ENCODE data around the gene GLB1L2.

The GLB1L2 gene

DNA sequence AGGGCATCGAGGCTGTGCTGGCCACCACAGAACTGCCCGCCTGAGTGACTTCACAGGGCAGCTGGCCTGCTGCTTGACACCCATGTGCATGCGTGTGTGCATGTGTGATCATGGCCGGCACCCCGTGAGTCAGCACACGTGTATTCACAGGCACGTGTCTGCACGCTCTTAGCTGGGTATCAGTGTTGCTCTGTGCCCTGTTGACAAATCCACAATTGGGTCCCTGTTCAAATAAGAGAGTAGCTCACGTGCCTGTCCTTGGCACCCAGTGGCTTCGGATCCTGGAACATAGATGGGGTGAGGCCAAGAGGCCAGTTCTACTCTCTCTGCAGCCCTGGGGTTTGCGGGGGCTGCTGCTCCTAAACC, 66.3 kb downstream of the GLB1L2 start:
- TF ChIP-seq OSR1 (CRISPR knock-in tag; IDR thresholded peaks at IDR 0.05) (no peak), ZNF70 (CRISPR knock-in tag; IDR thresholded peaks at IDR 0.05) (no peak), RARB (CRISPR knock-in tag; IDR thresholded peaks at IDR 0.05) (no peak), ZNF8 (CRISPR knock-in tag; IDR thresholded peaks at IDR 0.05) (no peak), ESRRG (CRISPR knock-in tag; IDR thresholded peaks at IDR 0.05) (no peak), GLIS3 (CRISPR knock-in tag; IDR thresholded peaks at IDR 0.05) (no peak), ARNTL (CRISPR knock-in tag; IDR thresholded peaks at IDR 0.05; ENCODE audit: borderline replicate concordance, low read depth) (no peak), TOX (CRISPR knock-in tag; IDR thresholded peaks at IDR 0.05; ENCODE audit: borderline replicate concordance) (no peak), TCF4 (CRISPR knock-in tag; IDR thresholded peaks at IDR 0.05; ENCODE audit: borderline replicate concordance) (no peak)
- TF ChIP-seq, protein P1, sequence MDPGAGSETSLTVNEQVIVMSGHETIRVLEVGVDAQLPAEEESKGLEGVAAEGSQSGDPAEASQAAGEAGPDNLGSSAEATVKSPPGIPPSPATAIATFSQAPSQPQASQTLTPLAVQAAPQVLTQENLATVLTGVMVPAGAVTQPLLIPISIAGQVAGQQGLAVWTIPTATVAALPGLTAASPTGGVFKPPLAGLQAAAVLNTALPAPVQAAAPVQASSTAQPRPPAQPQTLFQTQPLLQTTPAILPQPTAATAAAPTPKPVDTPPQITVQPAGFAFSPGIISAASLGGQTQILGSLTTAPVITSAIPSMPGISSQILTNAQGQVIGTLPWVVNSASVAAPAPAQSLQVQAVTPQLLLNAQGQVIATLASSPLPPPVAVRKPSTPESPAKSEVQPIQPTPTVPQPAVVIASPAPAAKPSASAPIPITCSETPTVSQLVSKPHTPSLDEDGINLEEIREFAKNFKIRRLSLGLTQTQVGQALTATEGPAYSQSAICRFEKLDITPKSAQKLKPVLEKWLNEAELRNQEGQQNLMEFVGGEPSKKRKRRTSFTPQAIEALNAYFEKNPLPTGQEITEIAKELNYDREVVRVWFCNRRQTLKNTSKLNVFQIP (CRISPR knock-in tag; IDR thresholded peaks at IDR 0.05; ENCODE audit: borderline replicate concordance, low read depth) = no peak
- ATAC-seq = no peak

DNA sequence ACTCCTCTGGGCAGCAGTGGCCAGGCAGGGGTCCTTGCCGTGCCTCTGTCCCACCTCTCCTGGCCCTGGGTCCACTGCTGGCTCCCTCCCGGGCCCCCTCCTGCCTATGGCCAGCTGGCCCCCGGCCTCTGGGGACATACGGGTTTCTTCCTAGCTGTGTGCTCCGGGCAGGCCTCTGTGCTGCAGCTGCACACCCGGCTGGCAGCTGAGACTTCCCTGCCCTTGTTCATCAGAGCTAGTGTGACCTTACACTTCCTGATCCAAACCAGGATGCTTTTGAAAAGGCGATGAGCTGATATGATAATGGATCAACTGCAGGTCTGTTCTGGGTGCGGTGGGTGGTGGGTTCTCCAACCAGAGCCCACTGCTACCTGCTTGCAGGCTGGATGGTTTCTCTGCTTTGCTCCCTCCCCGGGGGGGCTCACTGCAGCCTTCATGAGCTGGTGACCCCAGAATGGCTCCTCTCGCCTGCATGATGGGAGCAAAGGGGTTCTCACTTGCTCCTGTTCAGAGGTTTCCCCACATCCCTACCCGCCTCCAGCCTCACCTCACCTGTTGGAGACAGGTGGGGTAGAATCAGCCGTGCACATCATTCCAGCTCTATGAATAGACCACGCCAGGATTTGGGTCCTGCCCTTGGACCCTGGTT, 67.0 kb downstream of the GLB1L2 start:
- TF ChIP-seq ARNTL (CRISPR knock-in tag; IDR thresholded peaks at IDR 0.05; ENCODE audit: borderline replicate concordance, low read depth) (no peak), ZFP30 (CRISPR knock-in tag; IDR thresholded peaks at IDR 0.05) (no peak), RARB (CRISPR knock-in tag; IDR thresholded peaks at IDR 0.05) (no peak), PATZ1 (CRISPR knock-in tag; IDR thresholded peaks at IDR 0.05; ENCODE audit: borderline replicate concordance) (no peak), ZC3H10 (CRISPR knock-in tag; IDR thresholded peaks at IDR 0.05) (no peak)
- ATAC-seq = no peak

GRCh38 chr11:134399293-134399654, 67.5 kb downstream of the GLB1L2 start:
- ATAC-seq = no peak
- TF ChIP-seq ZNF8 (CRISPR knock-in tag; IDR thresholded peaks at IDR 0.05) (no peak), ISL1 (CRISPR knock-in tag; IDR thresholded peaks at IDR 0.05) (no peak), OSR1 (CRISPR knock-in tag; IDR thresholded peaks at IDR 0.05) (no peak)

DNA sequence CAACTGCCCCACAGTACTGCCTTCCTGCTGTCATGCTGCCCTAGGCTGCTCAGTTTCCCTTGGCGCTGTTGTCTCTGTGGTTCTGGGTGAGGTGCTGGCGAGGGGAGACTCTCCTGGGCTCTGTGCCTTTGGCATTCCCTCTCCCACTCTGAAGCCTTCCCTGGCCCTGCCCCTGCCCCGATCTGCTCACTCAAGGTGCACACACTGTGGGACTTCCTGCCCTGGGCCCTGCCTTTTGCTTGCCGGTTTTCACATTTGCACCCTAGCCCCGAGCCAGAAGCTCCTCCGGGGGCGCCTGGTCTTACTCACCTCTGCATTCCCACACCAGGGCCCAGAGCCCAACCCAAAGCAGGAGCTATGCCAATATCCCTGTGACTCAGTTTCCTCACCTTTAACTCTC, 68.2 kb downstream of the GLB1L2 start:
- TF ChIP-seq SNAI2 (CRISPR knock-in tag; IDR thresholded peaks at IDR 0.05) (no peak), ZNF70 (CRISPR knock-in tag; IDR thresholded peaks at IDR 0.05) (no peak), ESRRG (CRISPR knock-in tag; IDR thresholded peaks at IDR 0.05) (no peak), ZFP30 (CRISPR knock-in tag; IDR thresholded peaks at IDR 0.05) (no peak), ZC3H10 (CRISPR knock-in tag; IDR thresholded peaks at IDR 0.05) (no peak), GLIS3 (CRISPR knock-in tag; IDR thresholded peaks at IDR 0.05) (no peak), OSR1 (CRISPR knock-in tag; IDR thresholded peaks at IDR 0.05) (no peak), BACH2 (CRISPR knock-in tag; IDR thresholded peaks at IDR 0.05; ENCODE audit: borderline replicate concordance) (no peak), ZNF565 (CRISPR knock-in tag; conservative IDR thresholded peaks at IDR 0.05; ENCODE audit: low read depth) (no peak), TOX (CRISPR knock-in tag; IDR thresholded peaks at IDR 0.05; ENCODE audit: borderline replicate concordance) (no peak)
- no peak for ATAC-seq

GRCh38 chr11:134401825-134402809, 70.3 kb downstream of the GLB1L2 start:
- no peak for ATAC-seq
- TF ChIP-seq, protein P2, sequence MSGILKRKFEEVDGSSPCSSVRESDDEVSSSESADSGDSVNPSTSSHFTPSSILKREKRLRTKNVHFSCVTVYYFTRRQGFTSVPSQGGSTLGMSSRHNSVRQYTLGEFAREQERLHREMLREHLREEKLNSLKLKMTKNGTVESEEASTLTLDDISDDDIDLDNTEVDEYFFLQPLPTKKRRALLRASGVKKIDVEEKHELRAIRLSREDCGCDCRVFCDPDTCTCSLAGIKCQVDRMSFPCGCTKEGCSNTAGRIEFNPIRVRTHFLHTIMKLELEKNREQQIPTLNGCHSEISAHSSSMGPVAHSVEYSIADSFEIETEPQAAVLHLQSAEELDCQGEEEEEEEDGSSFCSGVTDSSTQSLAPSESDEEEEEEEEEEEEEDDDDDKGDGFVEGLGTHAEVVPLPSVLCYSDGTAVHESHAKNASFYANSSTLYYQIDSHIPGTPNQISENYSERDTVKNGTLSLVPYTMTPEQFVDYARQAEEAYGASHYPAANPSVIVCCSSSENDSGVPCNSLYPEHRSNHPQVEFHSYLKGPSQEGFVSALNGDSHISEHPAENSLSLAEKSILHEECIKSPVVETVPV (CRISPR knock-in tag; IDR thresholded peaks at IDR 0.05) = no peak
- TF ChIP-seq ZNF70 (CRISPR knock-in tag; IDR thresholded peaks at IDR 0.05) (no peak), OSR1 (CRISPR knock-in tag; IDR thresholded peaks at IDR 0.05) (no peak), ESRRG (CRISPR knock-in tag; IDR thresholded peaks at IDR 0.05) (no peak), PATZ1 (CRISPR knock-in tag; IDR thresholded peaks at IDR 0.05; ENCODE audit: borderline replicate concordance) (no peak), ZNF565 (CRISPR knock-in tag; conservative IDR thresholded peaks at IDR 0.05; ENCODE audit: low read depth) (no peak), ARNTL (CRISPR knock-in tag; IDR thresholded peaks at IDR 0.05; ENCODE audit: borderline replicate concordance, low read depth) (no peak), TSHZ2 (CRISPR knock-in tag; IDR thresholded peaks at IDR 0.05) (no peak)
- TF ChIP-seq, protein P3, sequence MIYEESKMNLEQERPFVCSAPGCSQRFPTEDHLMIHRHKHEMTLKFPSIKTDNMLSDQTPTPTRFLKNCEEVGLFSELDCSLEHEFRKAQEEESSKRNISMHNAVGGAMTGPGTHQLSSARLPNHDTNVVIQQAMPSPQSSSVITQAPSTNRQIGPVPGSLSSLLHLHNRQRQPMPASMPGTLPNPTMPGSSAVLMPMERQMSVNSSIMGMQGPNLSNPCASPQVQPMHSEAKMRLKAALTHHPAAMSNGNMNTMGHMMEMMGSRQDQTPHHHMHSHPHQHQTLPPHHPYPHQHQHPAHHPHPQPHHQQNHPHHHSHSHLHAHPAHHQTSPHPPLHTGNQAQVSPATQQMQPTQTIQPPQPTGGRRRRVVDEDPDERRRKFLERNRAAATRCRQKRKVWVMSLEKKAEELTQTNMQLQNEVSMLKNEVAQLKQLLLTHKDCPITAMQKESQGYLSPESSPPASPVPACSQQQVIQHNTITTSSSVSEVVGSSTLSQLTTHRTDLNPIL (CRISPR knock-in tag; IDR thresholded peaks at IDR 0.05; ENCODE audit: low read depth) = no peak

Measured in SK-N-SH treated with all-trans-retinoic acid at 6 μM for 48 hours (cell line).